SK-N-MC (cell line): ENCODE measurements around the gene ARID5B.

Experiments
- EZH2 ChIP-seq: fragments of 200-600 bp; sonication (generic); IDR thresholded peaks from one replicate; pipeline ENCODE4 v1.6.1; 2017; ENCODE audit warnings: antibody characterized with exemption
- FOXP2 ChIP-seq: optimal IDR thresholded peaks from 2 replicates; pipeline ENCODE3; 2011; ENCODE audit warnings: mild to moderate bottlenecking, moderate library complexity; ENCODE audit not compliant: insufficient read depth; ENCODE audit errors: extremely low read length, control extremely low read depth
- POLR2AphosphoS5 ChIP-seq: IDR thresholded peaks from 2 replicates; pipeline ENCODE4 v1.6.1; 2012; ENCODE audit warnings: mild to moderate bottlenecking, low read depth, low read length, borderline replicate concordance

DNA sequence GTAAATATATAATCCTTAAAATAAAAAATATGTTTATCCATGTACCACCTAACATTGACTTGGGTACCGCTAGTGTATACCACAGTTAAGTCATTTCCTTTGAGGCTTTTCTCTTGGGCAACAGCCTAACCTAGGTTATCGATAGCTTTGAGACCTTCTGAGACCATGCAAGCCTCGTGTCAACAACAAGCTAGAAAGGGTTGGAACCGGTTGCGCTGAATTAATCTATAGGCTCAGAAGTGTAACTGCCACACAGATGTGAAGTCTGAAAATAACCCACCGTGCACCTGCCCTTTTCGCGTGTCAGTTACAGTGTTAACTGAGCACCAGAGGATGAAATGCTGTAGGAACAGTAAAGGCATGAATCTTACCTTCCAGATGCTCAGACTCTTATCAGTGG, 59.8 kb downstream of the ARID5B start:
- TF ChIP-seq POLR2AphosphoS5 (no peak), EZH2 (no peak), FOXP2 (no peak)
